LoVo (cell line): ENCODE data around the gene EFR3B.
"Not testable (repeated sequence)": the region's sequence is repeated elsewhere in the genome, so short reads cannot be mapped to it uniquely, and the experiment has no call there.

Source experiments
- DNase-seq: peaks from one replicate; pipeline ENCODE4 v3.0.0-alpha.2; 2016; ENCODE audit warnings: low spot score

EFR3B gene

DNA sequence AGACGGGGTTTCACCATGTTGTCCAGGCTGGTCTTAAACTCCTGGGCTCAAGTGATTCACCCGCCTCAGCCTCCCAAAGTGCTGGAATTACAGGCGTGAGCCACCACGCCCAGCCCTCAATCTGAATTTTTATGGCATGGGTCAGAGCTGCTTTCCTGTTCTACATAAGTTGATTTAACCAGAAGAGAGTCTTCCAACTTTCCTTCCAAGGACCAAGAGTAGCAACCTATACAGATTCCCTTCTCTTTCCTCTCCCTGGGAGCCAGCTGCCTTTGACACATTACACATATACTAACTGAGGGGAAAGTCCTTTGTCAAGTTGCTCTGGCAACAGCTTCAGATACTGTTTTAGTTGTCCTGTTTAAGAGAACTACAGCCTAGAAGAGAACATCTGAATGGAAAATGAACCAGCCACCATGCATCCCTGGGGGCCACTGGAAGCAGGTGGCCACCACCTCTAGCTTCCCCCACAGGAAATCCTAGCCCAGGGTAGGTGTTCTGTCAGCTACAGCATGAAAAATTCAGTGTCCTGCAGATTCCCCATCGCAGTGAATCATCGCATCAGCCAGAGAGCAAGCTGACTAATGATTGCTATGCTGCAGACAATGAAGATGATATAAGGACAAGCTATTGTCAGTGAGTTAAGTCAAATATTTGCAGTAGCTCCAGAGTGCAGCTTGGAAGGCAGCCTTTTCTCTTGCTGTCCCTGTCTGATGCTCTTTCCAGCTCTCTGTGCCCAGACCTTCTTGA, 63.6 kb downstream of the EFR3B start:
- peak; percentile 40 for DNase-seq

DNA sequence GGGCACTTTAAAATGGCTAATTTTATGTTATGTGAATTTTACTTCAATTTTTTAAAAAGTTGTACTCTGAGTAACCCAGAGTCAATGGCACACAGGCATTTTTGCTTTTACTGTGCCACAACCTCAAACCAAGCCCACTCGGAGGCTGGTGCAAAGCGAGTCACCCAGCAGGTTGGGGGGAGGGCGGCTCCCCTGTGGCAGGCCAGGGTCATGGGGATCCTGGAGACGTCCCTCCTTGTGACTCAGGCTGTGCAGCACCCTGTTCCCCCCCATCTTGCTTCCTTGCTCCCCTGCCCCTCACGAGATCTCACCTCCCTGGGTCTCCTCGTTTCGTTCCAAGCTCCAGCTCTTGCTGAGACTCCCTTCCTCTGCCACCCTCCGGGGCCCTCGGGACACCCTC, 67.9 kb downstream of the EFR3B start:
- no peak for DNase-seq

DNA sequence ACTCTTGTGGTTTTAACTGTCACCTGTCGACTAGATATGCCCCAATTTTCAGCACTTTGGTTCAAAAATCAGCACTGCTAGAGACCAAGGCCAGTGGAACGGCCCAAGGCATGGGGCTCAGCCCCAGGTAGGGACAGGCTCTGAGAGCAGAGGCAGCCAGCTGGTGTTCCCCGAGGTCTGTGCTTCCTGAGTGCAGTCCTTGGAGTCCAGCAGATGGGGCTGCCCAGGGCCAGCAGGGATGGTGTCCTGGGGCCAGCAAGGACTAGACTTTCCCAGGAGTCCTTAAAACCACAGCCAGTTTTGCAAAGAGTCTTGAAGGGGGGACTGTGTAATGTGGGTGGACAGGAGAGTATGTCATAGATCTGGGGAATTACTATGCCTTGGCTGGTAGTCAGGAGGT, 70.2 kb downstream of the EFR3B start:
- no peak for DNase-seq

DNA sequence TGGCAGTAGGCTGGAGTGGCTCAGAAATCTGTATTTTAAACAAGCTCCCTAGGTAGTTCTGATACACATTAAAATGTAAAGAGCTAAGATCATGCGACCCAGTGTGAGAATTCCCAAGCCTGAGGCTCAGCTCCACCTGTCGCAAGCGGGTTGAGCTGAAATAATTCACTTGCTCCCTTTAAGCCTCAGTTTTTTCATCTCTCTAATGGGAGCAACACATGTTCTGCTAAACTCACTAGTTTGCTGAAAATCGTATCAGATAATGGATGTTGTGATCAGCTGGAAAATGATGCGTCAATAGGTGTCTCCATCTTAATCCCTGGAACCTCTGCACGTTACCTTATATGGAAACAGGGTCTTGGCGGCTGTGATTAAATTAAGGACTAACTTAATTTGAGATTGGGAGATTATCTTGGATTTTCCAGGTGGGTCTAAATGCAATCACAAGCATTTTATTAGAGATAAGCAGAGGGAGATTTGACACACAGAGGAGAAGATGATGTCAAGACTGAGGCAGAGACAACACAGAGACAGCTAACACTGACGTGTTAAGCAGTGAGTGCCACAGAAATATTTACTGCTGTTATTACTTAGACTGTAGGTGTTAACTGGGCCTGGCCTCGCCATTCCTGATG, 73.5 kb downstream of the EFR3B start:
- DNase-seq: no peak

DNA sequence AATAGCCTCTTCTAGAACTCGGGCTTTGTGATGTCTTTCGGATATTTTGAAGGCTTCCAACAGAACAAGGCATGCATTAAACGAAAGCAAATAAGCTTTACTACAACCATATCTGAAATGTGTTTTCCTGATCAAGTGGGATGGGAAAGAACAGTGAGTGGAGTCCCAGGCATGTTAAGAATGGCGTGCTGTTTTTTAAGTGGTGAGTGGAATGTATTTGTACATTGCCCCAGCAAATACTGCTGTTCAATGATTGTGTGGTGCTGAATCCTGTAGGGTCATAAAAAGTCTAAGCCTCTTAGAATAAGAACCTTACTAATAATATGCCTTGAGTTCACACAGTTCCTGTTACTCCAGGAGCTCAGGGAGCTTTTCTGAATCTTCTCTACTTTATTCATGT, 74.0 kb downstream of the EFR3B start:
- DNase-seq: no peak

DNA sequence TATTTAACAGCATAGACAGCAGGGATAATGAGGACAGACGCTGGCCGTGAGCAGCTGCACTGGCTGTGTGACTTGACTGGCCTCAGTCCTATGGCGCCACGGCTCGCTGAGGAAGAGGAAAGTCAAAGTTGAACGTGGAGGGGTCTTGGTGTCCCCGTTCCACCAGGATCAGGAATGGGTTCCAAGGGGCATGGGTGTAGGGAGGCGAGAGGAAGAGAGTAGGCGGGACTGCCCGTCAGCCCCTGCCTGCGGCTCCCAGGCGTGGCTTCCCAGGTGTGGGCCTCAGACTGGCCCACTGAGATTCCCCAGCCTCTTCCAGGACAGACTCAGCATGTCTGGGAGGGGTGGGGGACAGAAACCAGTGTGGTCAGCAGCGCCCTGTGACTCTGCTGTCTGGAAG, 75.1 kb downstream of the EFR3B start:
- no peak for DNase-seq

DNA sequence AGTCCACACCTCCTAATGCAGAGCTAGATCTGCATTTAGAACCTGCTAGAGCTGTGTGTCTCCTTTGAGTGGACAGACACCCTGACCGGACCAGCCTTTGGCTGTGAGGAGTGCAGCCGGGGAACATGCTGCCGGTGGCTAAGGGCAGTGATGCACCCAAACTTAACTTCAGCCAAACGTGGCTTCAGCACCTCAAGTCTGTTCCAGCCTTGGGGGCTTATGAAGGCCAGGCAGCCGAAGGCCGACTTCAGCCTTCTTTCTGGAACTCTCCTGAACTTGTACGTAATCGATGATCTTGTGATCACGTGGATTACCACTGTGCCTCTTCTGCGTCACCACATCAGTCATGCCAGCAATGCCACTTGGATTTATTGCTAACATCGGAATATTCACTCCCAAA, 77.4 kb downstream of the EFR3B start:
- DNase-seq: no peak

DNA sequence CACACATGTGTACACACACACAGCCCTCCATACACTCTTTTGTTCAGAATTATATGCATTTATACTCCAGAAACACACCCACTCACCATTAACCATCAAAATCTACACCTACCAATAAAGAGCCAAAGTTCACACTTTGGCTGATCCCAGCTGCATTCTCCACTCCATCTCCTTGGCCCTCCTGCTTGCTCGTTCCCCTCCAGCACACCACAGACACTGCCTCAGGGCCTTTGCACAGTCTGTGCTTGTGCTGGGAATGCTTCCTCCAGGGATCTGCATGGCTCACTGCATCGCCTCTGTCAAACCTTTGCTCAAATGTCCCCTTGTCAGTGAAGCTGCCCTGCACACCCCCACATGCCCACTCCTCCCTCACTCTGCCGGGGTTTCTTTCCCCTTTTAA, 80.5 kb downstream of the EFR3B start:
- no peak for DNase-seq

DNA sequence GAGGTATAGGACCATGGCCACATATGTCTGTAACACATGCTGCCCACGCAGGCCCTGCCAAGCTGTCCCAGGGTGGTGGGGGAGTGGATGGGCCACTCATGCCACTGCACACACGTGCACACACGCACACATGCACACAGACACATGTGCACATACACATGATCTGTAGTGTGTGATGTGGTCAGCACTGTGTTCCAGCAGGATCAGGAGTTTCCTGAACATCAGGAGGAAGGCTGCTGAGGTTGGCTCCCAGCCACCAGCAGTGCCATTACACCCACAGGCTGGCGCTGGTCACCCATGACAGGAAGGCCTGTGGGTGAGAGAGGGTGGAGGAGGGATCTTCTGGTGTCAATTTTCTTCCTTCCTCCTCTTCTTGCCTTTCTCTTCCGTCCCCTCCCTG, 81.8 kb downstream of the EFR3B start:
- no peak for DNase-seq

DNA sequence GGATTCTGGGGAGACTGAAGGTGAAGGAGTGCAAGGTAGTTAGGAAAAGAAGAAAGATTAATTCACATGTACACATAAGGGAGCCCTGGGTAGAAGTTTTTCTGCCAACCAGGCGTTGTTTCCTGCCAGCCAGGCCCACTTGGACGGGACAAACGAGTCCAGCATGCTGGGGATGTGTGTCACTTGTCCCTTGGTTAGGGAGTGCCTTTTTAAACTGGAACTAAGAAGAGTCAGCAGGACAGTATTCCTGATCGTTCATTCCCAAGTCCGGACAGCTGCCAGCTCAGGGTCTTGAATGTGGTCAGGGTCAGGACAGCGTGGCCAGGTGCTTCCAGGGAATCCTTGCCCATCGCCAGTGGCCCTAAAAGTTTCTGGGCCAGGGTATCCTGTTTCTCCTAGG, 83.3 kb downstream of the EFR3B start:
- no peak for DNase-seq

DNA sequence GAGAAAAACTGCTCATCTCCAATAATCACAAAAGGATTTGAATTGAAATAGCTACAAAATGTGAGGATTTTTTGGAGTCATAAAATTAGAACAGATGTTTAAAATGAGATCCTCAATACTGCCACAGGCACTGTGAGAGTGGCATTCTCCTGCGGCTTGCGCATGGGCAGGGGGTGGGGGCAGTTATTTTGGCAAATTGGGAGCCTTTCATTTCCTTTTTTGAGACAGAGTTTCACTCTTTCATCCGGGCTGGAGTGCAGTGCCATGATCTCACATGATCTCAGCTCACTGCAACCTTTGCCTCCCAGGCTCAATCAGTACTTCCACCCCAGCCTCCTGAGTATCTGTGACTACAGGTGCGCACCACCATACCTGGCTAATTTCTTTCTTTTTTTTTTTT, 84.1 kb downstream of the EFR3B start:
- no peak for DNase-seq

DNA sequence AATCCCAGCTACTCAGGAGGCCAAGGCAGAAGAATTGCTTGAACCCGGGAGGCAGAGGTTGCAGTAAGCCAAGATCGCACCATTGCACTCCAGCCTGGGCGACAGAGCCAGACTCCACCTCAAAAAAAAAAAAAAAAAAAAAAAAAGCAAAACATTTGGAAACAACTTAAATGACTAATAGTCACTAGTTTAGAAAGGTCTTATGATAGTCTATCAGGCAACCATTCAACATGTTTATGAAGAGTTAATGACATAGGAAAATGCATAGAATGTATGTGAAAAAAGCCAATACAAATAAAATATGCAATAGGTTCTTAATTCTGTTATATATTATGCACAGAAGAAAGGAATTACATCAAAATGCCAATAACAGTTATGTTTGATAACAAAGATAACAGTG, 85.2 kb downstream of the EFR3B start:
- DNase-seq: not testable (repeated sequence)

DNA sequence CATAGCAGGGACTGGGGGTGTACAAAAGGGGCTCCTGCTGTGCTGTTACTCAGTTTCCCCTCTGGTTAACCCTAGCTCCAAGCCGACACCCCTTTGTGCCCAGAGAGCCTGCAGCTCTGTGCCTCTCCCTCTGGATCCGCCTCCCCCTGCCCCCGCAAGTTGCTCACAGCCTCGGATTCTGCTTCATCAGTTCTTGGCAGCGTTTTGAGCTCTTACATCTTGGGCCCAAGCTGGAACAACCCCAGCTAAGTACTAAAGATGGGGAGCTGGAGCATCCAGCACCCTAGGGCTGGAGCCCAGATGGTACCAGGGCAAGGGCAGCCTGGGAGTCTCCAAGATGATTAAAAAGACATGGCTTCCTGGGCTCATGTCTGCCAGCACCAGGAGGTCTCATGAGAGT, 85.8 kb downstream of the EFR3B start:
- no peak for DNase-seq

DNA sequence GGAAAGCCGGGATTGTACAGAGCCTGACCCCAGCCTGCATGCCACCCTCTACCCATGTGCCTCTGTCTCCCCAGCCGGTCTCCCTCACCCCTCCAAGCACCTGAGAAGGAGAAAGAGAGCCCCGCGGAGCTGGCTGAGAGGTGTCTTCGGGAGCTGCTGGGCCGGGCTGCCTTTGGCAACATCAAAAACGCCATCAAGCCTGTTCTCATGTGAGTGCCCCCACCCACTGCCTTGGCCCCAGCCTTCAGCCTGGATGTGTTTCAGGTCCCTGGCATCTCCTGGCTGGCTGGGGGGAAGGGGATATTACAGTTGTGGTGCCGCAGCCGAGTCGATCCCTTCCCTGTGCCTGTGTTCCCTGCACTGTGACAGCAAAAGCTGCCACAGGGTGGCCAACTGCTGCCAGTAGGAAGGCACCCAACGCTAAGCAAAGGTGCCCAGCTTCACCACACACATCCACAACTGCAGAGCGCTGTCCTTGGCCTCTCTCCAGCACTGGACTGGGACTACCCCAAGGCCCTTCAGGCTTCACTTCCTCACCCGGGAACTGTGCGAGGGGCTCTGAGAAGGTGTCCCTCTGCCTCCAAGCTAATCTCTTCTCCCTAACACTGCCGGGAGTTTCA, 88.1 kb downstream of the EFR3B start:
- DNase-seq: no peak

DNA sequence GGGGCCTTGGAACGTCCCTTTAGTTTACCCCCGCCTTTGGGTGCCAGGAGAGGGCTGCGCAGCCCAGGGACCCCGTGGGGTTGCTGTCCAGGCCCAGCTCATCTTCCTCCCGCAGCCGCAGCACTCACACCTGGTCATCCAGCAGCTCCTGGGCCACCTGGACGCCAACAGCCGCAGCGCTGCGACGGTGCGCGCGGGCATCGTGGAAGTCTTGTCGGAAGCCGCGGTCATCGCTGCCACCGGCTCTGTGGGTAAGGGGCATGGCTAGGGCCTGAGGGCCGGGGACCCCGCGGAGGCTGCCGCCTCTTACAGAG, 89.3 kb downstream of the EFR3B start:
- DNase-seq: no peak

DNA sequence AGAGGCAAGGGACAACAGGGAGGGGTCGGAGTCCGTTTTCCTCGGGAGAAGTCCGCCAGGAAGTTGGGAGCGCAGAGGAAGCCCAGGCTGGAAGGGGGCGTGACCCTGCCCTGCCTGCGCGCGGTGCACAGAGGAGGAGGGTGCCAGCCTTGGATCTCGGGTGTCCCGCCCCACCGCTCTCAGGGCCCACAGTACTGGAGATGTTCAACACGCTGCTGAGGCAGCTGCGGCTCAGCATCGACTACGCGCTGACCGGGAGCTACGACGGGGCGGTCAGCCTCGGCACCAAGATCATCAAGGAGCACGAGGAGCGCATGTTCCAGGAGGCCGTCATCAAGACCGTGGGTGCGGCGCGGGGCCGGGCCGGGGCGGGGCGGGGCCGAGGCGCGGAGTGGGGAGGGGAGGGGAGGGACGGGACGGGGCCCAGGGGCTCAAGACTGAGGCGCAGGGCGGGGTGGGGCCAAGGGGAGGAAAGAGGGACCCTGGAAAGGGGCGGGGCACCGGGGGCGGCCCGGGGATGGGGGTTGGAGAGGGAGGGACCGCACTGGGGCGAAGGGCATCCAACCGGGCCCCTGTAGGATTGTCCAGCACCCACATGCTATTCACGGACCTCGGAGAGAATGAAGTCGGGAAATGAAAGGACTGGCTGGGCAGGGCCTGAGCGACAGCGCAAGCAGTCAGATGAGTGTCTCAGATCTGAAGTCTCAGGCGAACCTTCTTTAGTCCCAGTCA, 89.9 kb downstream of the EFR3B start:
- no peak for DNase-seq

DNA sequence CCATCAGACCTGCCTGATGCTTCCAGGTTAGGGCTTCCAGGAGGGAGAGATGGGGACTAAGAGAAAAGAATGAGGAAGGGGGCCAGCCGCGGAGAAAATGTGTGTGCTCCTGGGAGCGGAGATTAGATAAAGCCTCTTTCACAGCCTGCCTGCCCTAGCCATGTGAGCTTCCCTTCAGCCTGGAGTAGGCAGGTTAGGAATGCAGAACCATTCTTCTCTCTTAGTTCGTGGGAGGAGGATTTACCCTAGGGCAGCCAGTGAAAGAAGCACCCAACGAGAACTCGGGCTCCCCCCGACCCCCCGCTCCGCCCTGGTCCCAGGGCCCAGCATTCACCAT, 90.4 kb downstream of the EFR3B start:
- no peak for DNase-seq

DNA sequence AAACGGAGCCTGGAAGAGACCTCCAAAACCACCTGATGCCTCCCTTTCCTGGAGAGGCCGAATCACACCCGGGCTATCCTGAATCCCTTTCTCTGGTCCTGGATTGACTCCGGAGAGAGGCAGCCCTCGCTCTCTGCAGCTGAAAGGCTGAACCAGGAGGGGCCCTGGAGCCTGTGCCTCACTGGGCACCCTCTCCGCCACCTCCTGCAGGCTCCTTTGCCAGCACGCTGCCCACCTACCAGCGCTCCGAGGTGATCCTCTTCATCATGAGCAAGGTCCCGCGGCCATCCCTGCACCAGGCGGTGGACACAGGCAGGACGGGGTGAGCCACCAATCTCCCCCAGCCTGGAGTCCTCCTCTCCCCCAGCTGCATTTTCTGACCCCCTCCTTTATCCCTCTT, 90.8 kb downstream of the EFR3B start:
- no peak for DNase-seq

DNA sequence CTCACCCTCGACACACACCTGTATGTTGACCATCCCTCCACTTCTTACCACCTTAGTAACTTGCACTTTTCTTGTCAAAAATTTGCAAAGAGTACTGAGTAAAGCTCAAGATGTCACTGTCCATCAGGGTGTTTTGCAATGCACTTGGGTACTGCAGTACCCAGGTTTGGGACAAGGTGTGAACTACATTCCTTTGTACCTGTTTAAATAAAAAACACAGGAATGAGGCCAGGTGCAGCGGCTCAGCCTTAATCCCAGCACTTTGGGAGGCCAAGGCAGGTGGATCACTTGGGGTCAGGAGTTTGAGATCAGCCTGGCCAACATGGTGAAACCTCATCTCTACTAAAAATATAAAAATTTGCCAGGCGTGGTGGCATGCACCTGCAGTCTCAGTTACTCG, 98.7 kb downstream of the EFR3B start:
- DNase-seq: not testable (repeated sequence)

DNA sequence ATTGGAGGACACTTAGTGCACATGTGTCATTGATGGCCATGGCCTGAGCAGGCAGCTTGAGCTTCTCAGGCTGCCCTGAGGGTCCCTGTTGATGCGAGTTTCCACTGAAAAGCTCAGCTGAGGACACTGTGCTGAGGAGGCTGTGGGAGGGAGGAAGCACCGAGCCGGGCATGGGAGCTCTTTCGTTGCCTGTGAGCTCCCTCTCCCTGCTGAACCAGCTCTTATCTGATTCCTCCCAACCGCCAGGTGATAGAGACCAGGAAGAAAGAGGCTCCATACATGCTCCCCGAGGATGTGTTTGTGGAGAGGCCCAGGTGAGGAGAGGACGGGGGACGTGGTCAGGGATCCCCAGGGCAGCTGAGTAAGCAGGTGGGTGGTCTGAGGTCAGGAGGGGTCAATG, 99.2 kb downstream of the EFR3B start:
- DNase-seq: no peak

DNA sequence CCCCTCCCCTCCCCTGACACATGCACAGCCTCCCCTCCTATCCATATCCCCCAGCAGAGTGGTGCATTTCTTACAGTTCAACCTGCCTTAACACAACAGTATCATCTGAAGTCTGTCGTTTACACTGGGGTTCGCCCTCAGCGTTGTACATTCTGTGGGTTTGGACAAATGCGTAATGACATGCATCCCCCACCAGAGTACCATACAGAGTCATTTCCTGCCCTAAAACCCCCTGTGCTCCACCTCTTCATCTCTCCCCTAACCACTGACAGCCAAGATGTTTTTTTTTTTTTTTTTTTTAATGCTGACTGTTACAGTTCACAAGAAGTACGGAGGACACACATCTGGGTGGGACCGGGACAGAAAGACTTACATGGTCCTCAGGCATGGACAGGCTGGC, 103.9 kb downstream of the EFR3B start:
- DNase-seq: no peak

DNA sequence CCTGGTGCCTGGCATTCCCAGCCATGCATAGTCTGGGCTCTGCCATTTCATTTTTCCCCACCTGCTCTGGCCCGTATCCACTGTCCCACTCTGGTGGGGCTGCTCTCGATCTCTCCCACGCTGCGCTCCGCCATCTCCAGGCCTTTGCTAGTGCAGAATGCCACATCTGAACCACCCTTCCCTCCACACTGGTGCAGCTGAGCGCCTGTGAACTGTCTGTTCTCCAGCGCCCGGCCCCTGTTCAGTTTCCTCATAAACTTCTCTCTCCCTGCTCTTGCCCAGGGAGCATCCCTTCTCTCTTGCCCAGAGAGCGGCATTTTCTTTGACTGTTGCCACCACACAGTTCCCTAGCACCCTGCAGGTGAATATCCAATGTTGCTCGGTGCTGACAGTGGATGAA, 105.0 kb downstream of the EFR3B start:
- DNase-seq: no peak

DNA sequence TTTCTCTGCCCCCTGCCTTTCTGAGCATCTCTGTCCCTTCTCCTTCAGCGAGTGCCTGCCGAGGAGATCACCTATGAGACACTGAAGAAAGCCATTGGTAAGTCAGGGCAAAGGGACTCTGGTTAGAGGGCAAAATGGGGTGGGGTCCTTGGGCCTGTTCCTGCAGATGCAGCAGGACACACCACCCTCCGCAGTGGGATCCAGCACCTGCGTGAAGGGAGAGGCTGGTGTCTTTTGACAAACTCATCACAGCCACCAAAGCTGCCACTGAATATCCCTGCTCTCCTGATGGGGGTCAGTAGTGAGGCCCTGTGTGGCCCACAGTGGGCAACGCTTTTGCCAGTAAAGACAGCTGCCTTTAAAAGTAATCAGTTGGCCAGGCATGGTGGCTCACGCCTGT, 107.8 kb downstream of the EFR3B start:
- DNase-seq: no peak
